ENCODE data around the gene FTCDNL1.

The FTCDNL1 gene

DNA sequence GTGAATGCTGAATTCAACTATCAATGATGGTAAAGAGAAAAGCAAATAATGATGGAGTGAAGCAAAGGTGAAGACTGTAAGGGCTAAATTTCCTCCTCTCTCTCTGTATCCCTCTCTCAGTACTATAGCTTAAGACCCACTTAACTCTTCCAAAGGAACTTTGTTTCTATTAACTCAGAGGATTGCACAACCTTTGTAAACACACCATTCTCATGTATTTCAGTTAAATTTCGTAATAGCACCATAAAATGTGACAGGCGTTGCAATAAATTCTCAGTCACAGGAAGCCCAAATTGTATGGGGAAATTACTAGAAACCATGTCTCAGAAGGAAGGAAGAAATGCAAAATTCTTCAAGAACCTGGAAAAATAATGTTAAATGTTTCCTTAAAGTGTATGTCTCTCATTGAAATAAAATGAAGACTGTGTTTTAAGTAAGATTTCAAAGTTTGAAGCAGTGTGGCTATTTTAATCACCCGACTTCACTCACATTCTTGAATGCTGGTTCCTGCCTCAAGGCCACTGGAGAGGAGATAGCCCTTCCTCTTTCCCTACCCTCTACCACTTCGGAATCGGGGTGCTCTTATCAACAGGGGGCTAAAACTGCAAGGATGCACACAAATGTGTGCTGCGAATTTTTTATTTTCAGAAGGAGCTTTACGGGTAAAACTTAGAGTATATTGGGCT lies 112.1 kb downstream of the FTCDNL1 start:
- no peak for DNase-seq

- no peak for DNase-seq
These were observed 116.3 kb downstream of the FTCDNL1 start for GRCh38 chr2:199734651-199735050.

- DNase-seq, result no peak
These were observed 117.0 kb downstream of the FTCDNL1 start for GRCh38 chr2:199734011-199734410.

DNA sequence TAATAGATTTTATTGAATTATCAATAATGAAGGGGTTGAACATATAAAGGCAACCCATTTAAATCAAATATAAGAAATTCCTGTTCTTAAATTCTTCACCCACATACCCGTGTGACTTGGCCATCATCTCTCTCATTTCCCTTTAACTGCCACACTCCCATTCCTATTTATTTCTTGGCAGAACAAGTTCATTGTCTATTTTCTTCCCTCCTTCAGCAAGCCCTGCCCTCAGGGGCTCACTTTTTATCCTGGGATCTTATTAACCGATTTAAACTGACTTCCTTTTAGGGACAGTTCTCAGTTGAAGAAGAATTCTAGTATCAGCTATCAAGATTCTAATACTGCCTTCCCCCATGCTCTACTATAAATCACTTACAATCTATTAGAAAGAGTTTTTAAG lies 123.2 kb downstream of the FTCDNL1 start:
- no peak for DNase-seq

DNA sequence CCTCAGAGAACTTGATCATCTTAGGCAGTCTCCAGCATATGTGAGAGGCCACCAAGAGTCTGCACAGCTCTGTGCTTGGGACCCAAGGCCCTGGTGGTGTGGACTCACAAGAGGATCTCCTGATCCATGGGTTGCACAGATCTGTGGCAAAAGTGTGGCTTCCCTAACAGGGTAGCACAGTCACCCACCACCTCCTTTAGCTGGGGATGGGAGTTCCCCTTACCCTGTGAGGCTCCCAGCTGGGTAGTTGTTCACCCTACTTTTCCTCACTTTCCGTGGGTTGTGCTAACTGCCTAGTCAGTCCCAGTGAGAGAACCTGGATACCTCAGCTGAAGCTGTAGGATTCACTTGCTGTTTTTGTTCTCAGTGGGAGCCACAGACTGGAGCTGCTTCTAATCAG lies 123.7 kb downstream of the FTCDNL1 start:
- DNase-seq, result no peak

DNA sequence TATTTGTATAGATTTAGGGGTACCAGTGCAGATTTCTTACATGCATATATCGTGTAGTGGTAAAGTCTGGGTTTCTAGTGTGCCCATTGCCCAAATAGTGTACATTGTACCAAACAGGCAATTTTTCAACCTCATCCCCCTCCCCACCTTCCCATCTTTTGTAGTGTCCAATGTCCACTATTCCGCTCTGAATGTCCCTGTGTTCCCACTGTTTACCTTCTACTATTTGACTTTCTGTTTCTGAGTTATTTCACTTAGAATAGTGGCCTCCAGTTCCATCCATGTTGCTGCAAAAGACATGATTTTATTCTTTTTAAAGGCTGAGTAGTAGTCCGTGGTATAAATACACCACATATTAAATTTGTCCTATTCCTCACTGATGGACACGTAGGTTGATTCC lies 132.9 kb downstream of the FTCDNL1 start:
- no peak for DNase-seq

DNA sequence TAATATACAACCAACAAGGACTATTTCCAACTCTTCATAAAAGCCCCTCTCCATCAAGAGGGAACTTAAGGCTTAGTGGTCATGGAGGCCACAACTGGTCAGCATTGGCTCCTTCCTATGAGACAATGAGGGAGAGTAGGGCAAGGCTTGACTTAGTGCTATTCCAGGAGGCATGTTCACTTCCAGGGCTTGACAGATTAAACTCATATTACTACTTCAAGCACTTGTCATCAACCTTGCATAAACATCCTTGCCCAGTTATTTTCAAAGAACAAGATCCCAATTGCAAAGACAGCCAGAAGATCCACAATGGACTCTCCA lies 133.4 kb downstream of the FTCDNL1 start:
- no peak for DNase-seq

GRCh38 chr2:199716807-199717586 lies 134.0 kb downstream of the FTCDNL1 start:
- no peak for DNase-seq

- DNase-seq, result no peak
These were observed 137.2 kb downstream of the FTCDNL1 start for GRCh38 chr2:199713746-199714145.

DNA sequence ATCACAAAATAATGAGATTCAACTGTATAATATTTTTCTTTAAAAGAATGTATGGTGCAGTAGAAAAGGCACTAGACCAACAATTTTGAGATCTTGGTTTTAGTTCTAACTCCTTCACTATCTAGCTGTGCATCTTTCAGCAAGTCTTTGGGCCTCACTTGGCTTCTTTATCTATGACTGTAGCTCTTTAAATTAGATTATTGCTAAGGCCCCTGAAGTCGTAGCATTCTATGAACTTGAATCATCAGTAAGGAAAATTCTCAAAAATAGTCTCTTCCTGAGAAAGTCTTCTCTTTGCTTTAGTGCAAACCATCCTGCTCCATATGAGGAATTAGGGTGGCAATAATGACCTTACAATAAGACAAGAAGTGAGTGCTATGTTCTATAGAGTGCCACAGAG lies 140.4 kb downstream of the FTCDNL1 start:
- no peak for DNase-seq

Data from DMS79 (cell line).